H54 (cell line): ENCODE measurements around the gene FOXF2.

Experiments
- DNase-seq: peaks from one replicate; pipeline ENCODE4 v3.0.0; 2011; ENCODE audit warnings: low spot score, mixed read lengths; ENCODE audit not compliant: insufficient read length
- FAIRE-seq: peaks from 3 replicates; lab custom pipeline; 2011; peaks lifted over from hg19 to GRCh38; lab: Jason Lieb, UNC
- POLR2A ChIP-seq: IDR thresholded peaks from 2 replicates; pipeline ENCODE4 v1.6.1; 2011; ENCODE audit warnings: low read depth, mild to moderate bottlenecking, low read length

FOXF2 gene

GRCh38 chr6:1402868-1403267 lies 13.5 kb downstream of the FOXF2 start:
- no peak for FAIRE-seq
- no peak for TF ChIP-seq POLR2A
- no peak for DNase-seq

DNA sequence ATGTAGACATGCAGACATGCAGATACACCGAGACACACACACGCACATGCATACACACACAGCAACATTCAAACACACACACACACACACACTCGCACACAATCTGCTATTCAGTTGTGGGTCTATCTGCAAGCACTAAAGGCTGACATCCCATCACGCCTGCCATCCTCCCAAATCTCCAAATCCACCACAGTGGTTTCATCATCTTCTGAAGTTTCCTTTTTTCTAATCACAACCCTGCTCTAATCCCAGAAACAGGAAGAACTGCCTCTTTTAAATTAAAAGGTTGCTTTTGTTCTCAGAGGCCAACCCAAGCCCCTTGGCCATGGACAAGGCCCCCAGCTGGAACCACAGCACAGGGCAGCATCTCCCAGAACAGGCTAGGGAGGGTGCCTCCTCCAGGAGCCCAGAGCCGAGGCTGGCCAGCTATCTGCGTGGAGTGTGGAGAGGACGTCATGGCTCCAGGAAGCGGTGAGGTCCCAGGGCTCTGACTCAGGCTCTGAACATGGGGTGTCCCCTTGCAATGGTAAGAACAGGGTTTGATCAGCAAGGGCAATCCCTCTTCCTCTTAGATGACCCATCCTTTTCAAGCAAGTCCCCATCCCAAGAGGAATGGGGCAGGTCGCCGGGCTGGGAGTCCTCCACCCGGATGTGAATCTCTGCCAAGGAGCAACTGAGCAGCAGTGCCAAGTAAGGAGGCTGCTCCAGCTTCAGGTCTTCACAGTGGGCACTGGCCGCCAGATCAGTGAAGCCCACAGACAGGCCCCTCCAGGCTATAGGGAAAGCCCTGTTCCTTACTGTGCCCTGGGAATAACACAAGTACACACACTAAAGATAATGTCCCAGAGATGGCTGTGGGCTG lies 14.7 kb downstream of the FOXF2 start:
- no peak for DNase-seq
- no peak for FAIRE-seq

DNA sequence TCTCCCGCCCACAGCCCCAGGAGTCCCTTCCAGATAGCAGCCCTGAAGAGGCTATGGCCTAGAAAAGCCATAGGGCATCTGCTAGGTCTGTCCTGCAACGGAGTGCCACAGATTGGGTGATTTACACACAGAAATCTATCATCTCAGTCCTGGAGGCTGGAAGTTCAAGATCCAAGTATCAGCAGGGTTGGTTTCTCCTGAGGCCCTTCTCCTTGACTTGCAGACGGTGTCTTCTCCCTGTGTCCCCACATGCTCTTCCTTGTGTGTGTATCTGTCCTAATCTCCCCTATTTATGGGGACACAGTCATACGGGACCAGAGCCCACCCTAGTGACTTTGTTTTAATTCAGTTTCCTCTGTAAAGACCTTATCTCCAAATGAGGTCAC lies 15.3 kb downstream of the FOXF2 start:
- no peak for TF ChIP-seq POLR2A
- FAIRE-seq (no peak), DNase-seq (no peak)

More for the DNA sequence above, 14.7 kb downstream of the FOXF2 start:
- no peak for TF ChIP-seq POLR2A

DNA sequence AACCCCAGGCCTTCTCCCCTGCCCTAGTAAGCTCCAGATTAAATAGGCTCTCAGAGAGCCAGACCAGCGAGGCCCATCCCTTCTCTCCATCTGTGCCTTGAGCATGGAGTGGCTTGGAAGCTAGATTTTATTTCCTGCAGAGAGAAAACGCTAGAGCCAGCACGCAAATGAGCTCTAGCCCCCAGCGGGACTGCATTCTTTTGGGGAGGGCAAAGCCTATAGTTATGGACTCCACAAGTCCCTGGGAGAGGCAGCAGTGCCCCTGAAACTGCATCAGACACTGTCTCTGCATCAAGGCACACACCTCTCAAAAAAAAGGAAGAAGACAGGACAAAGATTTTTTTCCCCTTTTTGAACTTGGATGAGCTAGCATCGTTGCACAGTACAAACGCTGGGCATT lies 15.8 kb downstream of the FOXF2 start:
- DNase-seq (no peak), FAIRE-seq (no peak)
- no peak for TF ChIP-seq POLR2A

DNA sequence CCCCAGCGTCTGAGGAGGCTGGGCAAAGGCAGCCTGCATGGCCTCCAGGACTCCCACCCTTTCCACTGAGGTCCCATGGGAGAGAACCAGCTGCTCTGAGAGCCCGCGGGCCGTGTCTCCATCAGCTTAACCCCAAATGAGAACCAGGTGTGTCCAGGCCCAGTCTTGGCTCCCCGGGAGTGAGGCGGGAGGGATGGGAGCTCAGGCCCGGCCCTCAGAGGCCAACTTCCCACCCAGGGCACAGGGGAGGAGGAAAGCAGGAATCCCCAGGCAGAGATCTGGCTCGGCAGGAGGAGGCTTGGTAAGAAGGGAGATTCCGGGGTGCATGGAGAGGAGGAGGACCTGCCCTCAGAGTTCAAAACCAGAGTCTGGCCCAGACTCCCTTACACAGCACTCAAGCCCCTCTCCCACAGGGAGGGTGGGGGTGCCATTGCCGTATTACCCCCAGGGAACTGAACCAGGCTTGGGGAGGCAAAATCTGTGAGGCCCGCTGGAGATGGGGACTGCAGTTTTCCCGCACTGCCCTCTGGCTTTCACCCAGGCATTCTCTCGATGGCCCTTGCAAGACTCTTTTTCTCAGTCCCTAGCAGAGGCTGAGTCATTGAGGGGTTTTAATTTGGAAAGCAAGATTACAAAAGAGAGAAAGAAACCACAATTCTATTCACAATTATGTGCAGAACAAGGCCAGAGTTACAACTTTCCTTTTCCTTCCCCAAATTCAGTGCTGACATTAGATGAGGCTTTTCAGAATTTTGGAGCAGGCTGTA lies 17.1 kb downstream of the FOXF2 start:
- no peak for DNase-seq
- FAIRE-seq = no peak
- TF ChIP-seq POLR2A = no peak

DNA sequence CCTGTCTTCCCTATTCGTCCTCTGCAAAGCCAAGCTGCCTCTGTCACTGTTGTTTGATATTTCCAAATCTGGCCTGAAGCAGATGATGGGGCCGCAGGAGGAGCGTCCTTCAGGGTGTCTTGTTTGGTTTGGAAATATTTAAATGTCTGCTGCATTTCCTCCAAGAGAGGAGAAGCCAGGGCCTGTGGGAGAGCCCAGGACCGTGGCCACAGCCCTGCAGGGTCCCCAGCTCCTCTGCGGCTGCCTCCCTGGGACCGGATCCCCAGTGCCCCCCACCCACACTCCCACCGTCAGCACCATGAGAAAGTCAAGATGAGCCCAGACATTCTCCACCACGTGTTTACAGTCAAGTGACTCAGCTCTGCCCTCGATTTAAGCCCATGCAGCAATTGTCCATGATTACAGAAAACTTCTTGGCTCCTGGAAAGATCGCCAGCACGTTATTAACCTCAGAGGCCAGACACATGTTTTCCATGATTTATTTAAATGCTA lies 18.2 kb downstream of the FOXF2 start:
- no peak for TF ChIP-seq POLR2A
- DNase-seq (no peak), FAIRE-seq (no peak)

- TF ChIP-seq POLR2A = no peak
- DNase-seq (no peak), FAIRE-seq (no peak)
Observed at GRCh38 chr6:1409774-1410465, 20.5 kb downstream of the FOXF2 start.

DNA sequence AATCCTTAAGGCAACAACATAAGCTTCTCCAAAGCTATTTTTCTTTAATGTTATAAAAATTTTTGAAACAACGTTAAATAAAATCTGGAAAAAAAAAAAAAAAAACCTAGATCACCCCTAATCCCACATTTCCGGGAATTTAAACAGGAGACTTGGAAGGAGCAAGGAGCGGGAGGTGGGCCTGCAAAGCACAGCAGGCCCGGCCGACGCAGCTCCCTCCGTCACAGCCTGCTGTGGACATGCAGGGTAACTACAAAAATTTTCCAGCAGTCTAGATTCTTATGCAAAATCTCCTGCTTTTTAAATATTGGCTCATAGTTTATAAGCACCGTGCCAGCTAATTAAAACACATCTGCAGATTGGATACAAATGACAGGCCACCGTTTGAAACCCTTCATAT lies 23.5 kb downstream of the FOXF2 start:
- DNase-seq (no peak), FAIRE-seq (no peak)
- TF ChIP-seq POLR2A = no peak

GRCh38 chr6:1415416-1416063 lies 26.2 kb downstream of the FOXF2 start:
- DNase-seq = no peak
- FAIRE-seq = no peak
- TF ChIP-seq POLR2A = no peak

GRCh38 chr6:1416191-1416760 lies 26.9 kb downstream of the FOXF2 start:
- DNase-seq = no peak
- FAIRE-seq = no peak

GRCh38 chr6:1416820-1417219 lies 27.4 kb downstream of the FOXF2 start:
- no peak for TF ChIP-seq POLR2A
- FAIRE-seq = no peak
- DNase-seq = no peak

More at GRCh38 chr6:1416191-1416760, 26.9 kb downstream of the FOXF2 start:
- no peak for TF ChIP-seq POLR2A

GRCh38 chr6:1417718-1418117 lies 28.3 kb downstream of the FOXF2 start:
- DNase-seq (no peak), FAIRE-seq (no peak)

DNA sequence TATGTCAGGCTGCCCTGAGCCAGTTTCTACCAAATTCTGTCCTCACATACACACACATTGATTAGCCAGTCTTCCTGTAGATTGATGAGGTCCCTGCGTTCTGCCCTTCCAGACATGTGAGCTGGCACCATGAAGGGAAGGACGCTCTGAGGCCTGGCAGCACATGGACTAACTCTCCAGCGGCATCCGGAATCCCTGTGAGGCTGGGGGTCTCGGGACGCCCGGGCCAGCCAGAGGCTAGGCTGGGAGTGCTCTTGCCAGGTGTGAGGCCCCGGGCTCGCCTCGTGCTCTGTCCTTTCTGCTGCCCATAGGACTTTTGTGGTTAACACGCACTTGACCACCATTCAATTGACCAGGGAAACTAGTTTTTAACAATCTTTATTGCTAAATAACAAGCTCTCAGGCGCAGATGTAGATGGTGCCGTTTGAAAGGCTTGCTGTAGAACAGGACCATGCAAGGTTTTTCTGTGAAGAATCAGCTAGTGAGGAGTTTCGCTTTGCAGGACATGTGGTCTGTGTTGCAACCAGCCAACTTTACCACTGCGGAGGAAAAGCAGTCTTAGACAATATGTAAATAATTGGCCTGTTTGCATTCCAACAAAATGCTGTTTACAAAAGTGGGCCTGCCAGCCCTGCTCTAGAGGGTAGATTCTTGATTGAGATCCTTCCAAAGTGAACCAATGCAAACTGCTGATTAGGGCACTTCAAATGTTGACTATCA lies 29.3 kb downstream of the FOXF2 start:
- DNase-seq (no peak), FAIRE-seq (no peak)
- no peak for TF ChIP-seq POLR2A

More at GRCh38 chr6:1417718-1418117, 28.3 kb downstream of the FOXF2 start:
- no peak for TF ChIP-seq POLR2A
